Thymus (tissue), 11 donors: ENCODE data around the gene ISG15. TPM values are rescaled to one million over a fixed set of nuclear protein-coding genes. Genes with fewer than 3 reads are reported as not detected.
"Not testable (repeated sequence)": the region's sequence is repeated elsewhere in the genome, so short reads cannot be mapped to it uniquely, and the experiment has no call there.

Experiments
- DNase-seq, 9 donors: peaks; one replicate each; pipeline ENCODE4 v3.0.0-alpha.2; 2013; ENCODE audit warnings: low spot score in 9 of 9, low read depth in 6 of 9, missing footprints in 1 of 9
- H3K27ac ChIP-seq, 2 donors: one replicate each; pipeline ENCODE4 v1.5.1; 2013; ENCODE audit warnings: control low read depth in 1 of 2, low read depth in 1 of 2, low read length in 1 of 2, mild to moderate bottlenecking in 1 of 2, moderate library complexity in 1 of 2
- H3K27me3 ChIP-seq, 2 donors: one replicate each; pipeline ENCODE4 v1.5.1; 2013; ENCODE audit warnings: low read length in 1 of 2; ENCODE audit not compliant: control insufficient read depth in 2 of 2, insufficient read depth in 1 of 2
- H3K36me3 ChIP-seq, 2 donors: one replicate each; pipeline ENCODE4 v1.5.1; 2013; ENCODE audit warnings: low read length in 1 of 2, mild to moderate bottlenecking in 1 of 2, moderate library complexity in 1 of 2; ENCODE audit not compliant: control insufficient read depth in 2 of 2, insufficient read depth in 2 of 2
- H3K4me1 ChIP-seq, 2 donors: one replicate each; pipeline ENCODE4 v1.5.1; 2013; ENCODE audit warnings: low read length in 2 of 2; ENCODE audit not compliant: control insufficient read depth in 2 of 2, insufficient read depth in 2 of 2
- H3K4me3 ChIP-seq, 2 donors: one replicate each; pipeline ENCODE4 v1.5.1; 2013; ENCODE audit warnings: low read length in 2 of 2, control low read depth in 1 of 2, mild to moderate bottlenecking in 1 of 2
- H3K9me3 ChIP-seq, 2 donors: one replicate each; pipeline ENCODE4 v1.5.1; 2013; ENCODE audit warnings: low read length in 1 of 2, mild to moderate bottlenecking in 1 of 2; ENCODE audit not compliant: control insufficient read depth in 2 of 2, insufficient read depth in 1 of 2
- WGBS: extraction: QIAGEN DNeasy Blood & Tissue Kit; methylation state at CpG from one replicate; pipeline ENCODE4 v1.1.7; 2013; 5-methylcytosine and 5-hydroxymethylcytosine counted together
- polyA plus RNA-seq: library from polyadenylated mRNA; stranded (reverse); fragments of 200-250 nt; gene quantifications from one replicate; pipeline ENCODE4 v1.2.3, GENCODE V29; 2013
- total RNA-seq: library from RNA; stranded (reverse); fragments of 120-200 nt; gene quantifications from one replicate; pipeline ENCODE4 v1.2.4, GENCODE V29; 2013
- donor health status: healthy.

ISG15 gene
- total and polyA plus RNA-seq, 2 donors: 285 to 338 TPM

DNA sequence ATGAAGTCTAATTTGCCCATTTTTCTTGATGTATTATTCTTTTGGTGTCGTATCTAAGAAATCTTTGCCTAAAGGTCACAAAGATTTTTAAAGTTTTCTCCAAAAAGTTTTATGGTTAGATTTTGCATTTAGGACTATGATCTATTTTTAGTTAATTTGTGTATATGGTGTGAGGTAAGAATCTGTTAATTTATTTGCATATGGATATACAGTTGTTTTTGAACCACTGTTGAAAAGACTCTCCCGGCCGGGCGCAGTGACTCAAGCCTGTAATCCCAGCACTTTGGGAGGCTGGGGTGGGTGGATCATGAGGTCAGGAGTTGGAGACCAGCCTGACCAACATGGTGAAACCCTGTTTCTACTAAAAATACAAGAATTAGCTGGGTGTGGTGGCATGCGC, 25.2 kb upstream of the ISG15 start:
- DNase-seq, H3K4me3 ChIP-seq, H3K27ac ChIP-seq, H3K4me1 ChIP-seq, H3K36me3 ChIP-seq: not testable (repeated sequence)
- H3K9me3 ChIP-seq: peaks cover 0 to 19% of the 10 kb centered on the region in 2 donors
- WGBS: 92% methylated on average over 5 of the region's 5 CpGs
- H3K27me3 ChIP-seq: peaks cover 0 to 20% of the 10 kb centered on the region in 2 donors

DNA sequence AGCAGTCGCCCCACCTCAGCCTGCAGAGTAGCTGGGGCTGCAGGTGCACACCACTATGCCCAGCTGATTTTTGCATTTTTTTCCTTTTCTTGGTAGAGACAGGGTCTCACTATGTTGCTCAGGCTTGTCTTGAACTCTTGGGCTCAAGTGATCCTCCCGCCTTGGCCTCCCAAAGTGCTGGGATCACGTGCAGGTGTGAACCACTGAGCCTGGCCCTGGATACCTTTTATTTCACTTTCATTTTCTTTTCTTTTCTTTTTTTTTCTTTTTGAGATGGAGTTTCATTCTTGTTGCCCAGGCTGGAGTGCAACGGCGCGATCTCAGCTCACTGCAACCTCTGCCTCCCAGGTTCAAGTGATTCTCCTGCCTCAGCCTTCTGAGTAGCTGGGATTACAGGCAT, 22.0 kb upstream of the ISG15 start:
- H3K4me1 ChIP-seq, H3K36me3 ChIP-seq, H3K4me3 ChIP-seq, DNase-seq, H3K27ac ChIP-seq: not testable (repeated sequence)
- 93% methylated on average over 6 of the region's 6 CpGs for WGBS
- peaks cover 3 to 27% of the 10 kb centered on the region in 2 donors for H3K9me3 ChIP-seq
- peaks cover 3 to 17% of the 10 kb centered on the region in 2 donors for H3K27me3 ChIP-seq

DNA sequence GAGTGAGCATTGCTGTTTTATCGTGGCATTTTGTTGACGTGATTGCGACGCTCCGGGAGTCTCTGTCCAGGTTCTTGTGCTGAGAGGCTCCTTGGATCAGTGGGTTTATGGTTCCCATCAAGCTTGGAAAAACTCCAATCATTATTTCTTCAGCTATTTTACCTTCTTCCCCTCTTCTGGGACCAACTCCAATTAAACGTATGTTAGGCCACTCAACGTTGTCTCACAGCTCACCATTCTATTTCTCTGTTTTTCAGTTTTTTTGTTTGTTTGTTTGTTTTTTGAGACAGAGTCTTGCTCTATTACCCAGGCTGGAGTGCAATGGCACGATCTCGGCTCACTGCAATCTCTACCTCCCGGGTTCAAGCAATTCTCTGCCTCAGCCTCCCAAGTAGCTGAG, 21.4 kb upstream of the ISG15 start:
- Histone ChIP-seq H3K27ac (no peak overlapping the region), H3K27me3 (peaks cover 3 to 19% of the 10 kb centered on the region in 2 donors), H3K36me3 (no peaks in the 10 kb centered on the region), H3K4me1 (peaks cover 3 to 14% of the 10 kb centered on the region in 2 donors), H3K9me3 (peaks cover 3 to 29% of the 10 kb centered on the region in 2 donors), H3K4me3 (no peak overlapping the region)
- no peak for DNase-seq
- 97% methylated on average over 10 of the region's 10 CpGs for WGBS

DNA sequence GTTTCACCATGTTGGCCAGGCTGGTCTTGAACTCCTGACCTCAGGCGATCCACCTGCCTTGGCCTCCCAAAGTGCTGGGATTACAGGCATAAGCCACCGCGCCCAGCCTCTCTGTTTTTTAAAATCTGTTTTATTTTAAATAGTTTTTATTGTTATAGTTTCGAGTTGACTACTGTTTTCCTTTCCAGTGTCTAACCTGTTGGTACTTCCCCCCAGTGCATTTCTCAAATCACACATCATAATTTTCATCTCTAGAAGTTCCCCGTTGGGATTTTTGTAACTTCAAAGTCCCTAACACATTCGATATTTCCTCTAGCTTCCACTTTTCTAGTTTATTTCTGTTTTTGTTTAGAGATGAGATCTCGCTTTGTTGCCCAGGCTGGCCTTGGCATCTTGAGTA, 20.9 kb upstream of the ISG15 start:
- no peaks in the 10 kb centered on the region for H3K36me3 ChIP-seq
- peaks cover 3 to 31% of the 10 kb centered on the region in 2 donors for H3K9me3 ChIP-seq
- peaks cover 5 to 24% of the 10 kb centered on the region in 2 donors for H3K27me3 ChIP-seq
- DNase-seq: no peak
- H3K4me3 ChIP-seq: no peak overlapping the region
- peaks cover 3 to 18% of the 10 kb centered on the region in 2 donors for H3K4me1 ChIP-seq
- no peak overlapping the region for H3K27ac ChIP-seq
- WGBS: 95% methylated on average over 7 of the region's 7 CpGs

DNA sequence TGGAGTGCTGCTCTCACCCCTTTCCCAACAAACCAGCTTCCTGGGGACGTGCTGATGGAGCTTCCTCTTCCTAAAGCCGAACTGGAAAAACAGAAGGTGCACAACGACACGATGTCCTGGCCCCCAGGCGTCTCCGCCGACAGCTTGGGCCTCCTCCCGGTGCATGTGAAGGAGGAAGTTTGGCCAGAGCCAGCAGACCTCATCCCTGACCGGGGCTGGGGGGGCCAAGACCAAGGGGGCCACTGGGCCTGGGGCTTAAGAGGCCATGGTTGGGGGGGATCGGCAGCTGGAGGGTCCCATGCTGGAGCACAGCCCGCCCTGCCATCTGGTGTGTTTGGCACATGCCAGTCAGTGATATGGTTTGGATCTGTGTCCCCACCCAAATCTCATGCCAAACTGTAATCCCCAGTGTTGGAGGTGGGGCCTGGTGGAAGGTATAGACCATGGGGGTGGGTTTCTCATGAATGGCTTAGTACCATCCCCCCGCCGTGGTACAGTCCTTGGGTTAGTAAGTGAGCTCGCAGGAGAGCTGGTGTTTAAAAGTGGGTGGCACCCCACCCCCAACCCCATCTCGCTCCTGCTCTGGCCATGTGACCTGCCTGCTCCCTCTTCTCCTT, 19.8 kb upstream of the ISG15 start:
- Histone ChIP-seq H3K4me1 (peaks cover 8 to 30% of the 10 kb centered on the region in 2 donors), H3K4me3 (no peak overlapping the region), H3K9me3 (peaks cover 3 to 31% of the 10 kb centered on the region in 2 donors), H3K27ac (no peak overlapping the region), H3K27me3 (peaks cover 15 to 35% of the 10 kb centered on the region in 2 donors), H3K36me3 (peaks cover 0 to 4% of the 10 kb centered on the region in 2 donors)
- 80% methylated on average over 15 of the region's 15 CpGs for whole genome bisulfite sequencing
- no peak for DNase-seq

DNA sequence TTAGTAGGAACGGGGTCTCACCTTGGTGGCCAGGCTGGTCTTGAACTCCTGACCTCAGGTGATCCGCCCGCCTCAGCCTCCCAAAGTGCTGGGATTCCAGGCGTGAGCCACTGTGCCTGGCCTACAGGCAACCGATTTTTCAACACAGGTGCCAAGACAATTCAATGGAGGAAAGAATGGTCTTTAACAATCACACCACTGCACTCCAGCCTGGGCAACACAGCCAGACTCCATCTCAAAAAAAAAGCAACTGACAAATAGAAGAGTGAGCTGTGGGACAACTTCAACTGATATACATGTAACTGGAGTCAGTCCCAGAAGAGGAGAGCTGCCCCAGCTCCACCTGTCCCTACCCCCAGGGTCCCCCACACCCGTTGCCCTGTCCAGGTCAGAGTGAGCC, 18.8 kb upstream of the ISG15 start:
- DNase-seq, H3K27ac ChIP-seq, H3K4me3 ChIP-seq, H3K36me3 ChIP-seq: not testable (repeated sequence)
- Histone ChIP-seq H3K9me3 (peaks cover 3 to 29% of the 10 kb centered on the region in 2 donors), H3K27me3 (peaks cover 19 to 44% of the 10 kb centered on the region in 2 donors), H3K4me1 (peaks cover 15 to 32% of the 10 kb centered on the region in 2 donors)
- whole genome bisulfite sequencing: 83% methylated on average over 6 of the region's 6 CpGs

DNA sequence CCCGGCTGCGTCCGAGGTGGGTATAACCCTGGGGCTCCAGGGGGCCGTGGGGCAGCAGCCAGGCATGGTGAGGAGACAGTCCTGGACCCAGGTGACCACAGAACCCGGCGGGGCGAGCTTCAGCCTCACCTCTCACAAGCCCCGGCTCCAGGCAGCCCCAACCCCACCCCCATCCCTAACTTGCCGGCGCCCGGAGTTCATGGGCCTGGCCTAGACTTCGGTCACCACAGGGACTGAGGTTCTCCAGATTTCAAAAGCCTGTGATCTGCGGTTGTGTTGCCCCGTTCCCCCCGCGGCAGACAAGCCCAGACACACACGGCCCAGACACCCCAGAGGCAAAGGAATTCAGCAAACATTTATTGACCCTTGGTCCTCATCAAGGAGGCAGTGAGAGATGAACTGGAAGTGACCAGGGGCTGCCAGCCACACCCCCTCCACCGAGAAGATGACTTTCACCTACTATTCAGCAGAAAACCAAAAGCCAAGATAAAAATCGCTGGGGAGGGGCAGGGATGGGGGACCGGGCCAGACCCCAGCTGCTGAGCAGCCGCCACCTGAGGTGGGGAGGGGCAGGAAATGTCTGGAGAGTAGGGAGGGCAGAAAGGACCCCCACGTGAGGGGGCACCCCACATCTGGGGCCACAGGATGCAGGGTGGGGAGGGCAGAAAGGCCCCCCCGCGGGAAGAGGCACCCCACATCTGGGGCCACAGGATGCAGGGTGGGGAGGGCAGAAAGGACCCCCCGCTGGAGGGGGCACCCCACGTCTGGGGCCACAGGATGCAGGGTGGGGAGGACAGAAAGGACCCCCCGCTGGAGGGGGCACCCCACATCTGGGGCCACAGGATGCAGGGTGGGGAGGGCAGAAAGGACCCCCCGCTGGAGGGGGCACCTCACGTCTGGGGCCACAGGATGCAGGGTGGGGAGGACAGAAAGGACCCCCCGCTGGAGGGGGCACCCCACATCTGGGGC, 17.3 kb upstream of the ISG15 start:
- DNase-seq: peak in 2 of 9 donors; percentile 42 to 58
- H3K27me3 ChIP-seq: peaks cover 29 to 53% of the 10 kb centered on the region in 2 donors

DNA sequence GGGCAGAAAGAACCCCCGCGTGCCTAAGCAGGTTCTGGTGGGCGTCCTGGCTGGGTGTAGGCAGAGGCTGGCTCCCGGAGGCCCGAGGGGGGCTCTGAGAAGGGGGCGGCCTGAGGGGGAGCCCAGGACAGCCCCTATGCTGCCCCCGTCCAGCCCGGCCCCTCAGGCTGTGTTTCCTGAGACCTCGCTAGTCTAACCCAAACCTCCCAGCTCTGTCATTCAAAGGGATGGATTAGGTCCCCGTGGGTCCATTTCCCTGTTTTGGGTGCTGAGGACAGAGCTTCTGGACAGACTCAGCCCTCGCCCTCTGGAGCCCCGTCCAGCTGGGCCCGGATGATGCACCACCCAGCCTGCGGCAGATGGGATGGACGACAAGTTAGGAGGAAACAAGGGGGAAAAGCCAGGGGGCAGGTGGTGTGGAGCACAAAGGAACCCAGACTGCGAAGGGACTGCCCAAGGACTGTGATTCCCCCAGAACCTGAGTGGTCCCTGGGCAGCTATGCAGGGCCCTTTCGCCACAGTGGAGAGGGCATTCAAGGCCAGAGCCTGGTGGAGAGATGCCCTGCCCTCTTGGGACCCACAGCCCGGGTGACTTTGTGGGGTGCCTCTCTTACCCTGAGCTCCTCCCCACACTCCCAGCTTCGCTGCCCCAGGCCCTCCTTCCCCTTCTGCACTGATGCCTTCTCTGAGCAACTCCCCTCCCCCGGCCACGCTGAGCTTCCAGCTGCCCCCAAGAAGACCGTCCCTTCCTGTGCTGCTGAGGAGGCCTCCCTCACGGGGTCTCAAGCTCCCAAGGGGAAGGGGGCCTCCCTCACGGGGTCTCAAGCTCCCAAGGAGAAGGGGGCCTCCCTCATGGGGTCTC, 16.2 kb upstream of the ISG15 start:
- Histone ChIP-seq H3K36me3 (peaks cover 0 to 4% of the 10 kb centered on the region in 2 donors), H3K9me3 (peaks cover 4 to 21% of the 10 kb centered on the region in 2 donors), H3K4me3 (no peak overlapping the region), H3K4me1 (peaks cover 32 to 45% of the 10 kb centered on the region in 2 donors), H3K27ac (no peak overlapping the region), H3K27me3 (peaks cover 38 to 65% of the 10 kb centered on the region in 2 donors)
- WGBS: 69% methylated on average over 24 of the region's 24 CpGs
- DNase-seq: no peak

More for the DNA sequence above, 17.3 kb upstream of the ISG15 start:
- 28% methylated on average over 30 of the region's 30 CpGs for whole genome bisulfite sequencing
- Histone ChIP-seq H3K9me3 (peaks cover 4 to 27% of the 10 kb centered on the region in 2 donors), H3K4me3 (no peak overlapping the region), H3K36me3 (peaks cover 0 to 4% of the 10 kb centered on the region in 2 donors), H3K27ac (no peak overlapping the region), H3K4me1 (peaks cover 23 to 40% of the 10 kb centered on the region in 2 donors)
